Measurements from ENCODE around the gene KAZN. TPM values are rescaled to one million over a fixed set of nuclear protein-coding genes. Genes with fewer than 3 reads are reported as not detected.

The KAZN gene
- polyA plus RNA-seq, 1 donor = 14.6 TPM

DNA sequence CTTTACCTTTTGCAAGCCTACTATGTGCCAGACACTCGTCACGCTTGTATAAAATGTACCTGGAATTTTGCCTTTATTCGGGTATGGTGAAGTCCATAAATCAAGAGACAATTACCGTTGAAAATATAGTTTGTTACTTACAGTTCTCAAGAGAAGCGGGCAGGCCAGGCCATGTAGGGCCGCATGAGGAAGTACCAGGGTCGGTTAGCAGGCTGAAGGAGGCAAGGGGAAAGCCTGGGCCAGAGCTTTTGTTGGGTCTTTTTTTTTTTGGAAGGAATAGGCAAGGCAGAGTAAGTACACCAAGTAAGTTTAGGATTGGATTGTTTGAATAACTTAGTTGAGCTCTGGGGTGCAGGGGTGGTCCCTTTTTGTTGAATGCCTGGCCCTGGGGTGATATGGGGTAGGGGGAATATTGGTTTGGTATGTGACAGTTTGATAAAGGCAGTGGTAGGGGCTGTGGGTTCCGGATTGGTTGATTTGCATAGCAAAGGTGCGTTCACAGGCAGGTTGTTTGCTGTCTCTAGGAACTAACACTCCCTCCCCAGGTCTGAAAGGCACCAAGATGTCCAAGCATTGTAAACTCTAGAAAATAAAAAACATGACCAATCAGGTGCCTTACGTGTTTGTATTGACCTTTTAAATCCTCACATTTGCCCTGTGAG is 80.7 kb downstream of the KAZN start:
- DNase-seq = no peak

DNA sequence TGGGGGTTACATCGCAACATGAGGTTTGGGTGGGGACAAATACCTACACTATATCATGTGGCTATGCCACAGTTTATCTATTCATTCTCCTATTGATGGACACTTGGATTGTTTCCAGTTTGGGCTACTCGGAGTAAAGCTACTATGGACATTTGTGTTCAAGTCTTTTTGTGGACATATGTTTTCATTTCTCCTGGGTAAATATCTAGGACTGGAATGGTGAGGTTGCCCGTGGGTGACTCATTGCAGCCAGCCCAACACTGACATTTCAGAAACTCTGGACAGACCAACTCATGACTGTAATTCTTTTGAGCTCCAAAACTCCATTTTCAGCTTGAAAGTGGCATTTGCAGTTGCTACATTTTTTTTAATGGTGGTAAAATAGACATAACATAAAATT is 82.7 kb downstream of the KAZN start:
- DNase-seq = no peak

DNA sequence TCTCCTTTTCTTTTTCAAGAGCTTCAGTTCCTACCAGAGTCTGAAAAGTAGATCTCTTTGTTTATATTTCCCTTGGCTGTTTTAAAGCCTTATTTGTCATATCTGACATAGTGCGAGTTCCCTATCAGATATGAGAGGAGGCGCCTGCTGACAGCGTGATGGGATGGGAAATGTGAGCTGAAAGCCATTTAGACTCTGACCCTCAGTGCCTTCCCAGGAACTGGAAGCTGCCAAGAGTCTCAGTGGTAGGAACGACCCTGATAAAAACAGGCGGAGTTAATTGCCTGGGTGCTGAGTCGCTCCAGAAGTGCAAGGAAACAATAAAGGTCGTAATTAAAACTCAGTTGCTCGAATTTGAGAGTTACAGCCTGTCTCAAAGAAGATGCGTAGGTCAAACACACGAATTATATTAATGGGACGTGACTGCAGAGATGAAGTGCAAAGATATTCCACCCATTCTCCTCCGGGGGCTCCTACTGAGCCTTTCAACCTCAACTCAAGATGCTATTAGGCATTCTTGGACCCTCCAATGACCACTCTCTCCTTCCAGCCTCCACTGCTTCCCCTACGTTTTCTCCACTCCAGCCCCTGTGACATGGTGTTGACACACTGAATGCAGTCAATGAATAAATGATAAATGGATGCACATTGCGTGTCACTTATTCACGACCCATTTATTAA is 84.6 kb downstream of the KAZN start:
- DNase-seq = no peak

DNA sequence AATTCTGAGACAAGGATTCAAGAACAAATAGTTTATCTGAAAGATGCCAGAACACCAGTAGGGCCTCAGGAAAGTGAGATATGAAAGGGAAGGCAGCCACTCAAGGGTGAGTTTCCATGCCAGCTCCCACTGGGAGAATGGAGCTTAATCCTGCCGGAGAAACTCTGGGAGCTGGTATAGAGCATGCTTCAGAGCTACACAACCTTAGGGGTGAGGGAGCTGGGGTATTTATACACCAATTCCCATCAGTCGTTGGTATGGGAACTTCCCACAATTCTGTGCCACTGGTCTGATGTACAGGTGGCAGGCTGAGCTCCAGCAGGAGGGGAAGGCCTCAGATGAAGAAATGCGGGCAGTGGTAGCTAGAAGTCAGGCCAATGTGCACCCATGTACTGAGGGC is 86.6 kb downstream of the KAZN start:
- DNase-seq = no peak

DNA sequence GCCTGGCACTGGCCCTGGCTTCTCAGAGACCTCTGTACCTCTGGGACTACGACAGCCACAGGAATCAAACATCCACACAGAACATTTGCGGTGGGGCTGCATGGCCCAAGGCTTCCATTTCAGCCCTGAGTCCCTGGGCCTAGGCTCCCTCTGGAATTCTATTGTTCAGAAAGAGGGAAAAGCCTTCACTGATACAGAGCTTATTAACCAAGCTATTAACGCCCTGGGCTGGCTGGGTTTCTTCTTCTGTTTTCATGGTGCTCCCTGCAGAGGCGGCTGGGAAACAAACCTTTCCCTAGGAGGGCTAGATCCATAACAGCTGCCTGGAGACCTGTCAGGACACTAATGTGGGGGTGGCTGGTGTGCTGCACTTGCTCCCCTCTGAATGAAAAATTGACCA is 88.2 kb downstream of the KAZN start:
- DNase-seq = no peak

DNA sequence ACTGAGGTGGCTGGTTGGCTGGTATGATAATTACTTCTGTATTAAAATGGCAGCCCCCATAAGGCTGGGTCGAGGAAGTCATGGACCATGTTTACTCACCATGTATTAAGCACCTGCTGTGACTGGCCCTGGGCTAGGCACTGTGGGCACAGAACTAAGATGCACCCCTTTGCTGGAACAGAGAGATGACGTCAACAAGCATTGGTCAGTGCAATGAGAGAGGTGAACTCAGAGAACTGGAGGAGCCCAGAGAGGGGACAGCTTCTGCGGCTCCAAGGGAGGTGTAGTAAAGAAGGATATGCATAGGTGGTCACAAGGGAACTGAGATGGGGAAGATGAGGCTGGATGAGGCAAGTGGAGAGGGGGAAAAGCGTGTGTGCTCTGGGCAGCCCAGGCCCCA is 88.7 kb downstream of the KAZN start:
- DNase-seq = no peak

DNA sequence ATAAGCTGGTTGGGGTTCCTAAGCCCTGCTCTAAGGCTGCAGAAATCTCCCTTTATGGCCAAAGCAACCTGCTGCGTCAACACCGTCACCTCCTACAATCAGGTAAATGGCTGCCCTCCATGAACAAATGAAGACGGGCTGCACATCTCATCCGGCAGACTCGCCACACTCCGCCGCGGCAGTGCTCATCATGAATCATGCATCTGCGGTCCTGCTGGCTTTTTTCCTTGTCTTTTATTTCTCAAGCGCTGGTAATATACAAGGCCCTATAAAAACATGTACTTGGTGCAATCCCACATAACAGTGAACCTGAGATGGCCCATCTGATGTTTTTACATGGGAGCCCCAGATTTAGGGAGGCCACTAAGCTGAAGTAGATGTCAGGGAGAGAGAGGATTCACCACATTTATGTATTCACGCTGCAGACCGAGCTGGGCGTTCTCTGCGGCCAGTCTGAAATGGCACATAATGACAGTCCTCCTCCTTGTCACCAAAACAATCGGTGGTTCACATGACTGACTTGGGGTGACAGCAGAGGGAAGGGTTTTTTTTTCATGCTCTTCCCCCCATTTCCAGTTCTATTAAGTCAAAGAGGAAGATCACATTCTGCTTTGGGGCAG is 91.6 kb downstream of the KAZN start:
- DNase-seq = no peak

DNA sequence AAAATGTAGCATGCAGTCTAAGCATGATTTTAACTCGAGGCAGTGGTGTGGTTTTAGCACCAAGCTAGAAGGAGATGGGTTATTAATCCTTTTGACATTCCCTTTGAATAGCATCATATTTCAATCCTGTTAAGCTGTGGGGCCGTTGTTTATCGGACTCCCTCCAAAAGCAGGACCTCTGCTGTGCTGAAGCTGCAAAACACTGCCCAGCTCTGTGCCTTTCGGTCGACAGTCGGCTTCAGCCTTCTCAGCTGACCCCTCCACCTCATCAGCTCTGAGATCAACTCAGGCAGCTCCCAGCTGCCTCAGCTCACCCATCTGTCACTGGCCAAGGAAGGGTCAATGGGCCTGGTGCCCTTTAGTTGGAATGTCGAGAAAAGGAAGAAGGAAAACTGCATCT is 95.5 kb downstream of the KAZN start:
- no peak for DNase-seq

DNA sequence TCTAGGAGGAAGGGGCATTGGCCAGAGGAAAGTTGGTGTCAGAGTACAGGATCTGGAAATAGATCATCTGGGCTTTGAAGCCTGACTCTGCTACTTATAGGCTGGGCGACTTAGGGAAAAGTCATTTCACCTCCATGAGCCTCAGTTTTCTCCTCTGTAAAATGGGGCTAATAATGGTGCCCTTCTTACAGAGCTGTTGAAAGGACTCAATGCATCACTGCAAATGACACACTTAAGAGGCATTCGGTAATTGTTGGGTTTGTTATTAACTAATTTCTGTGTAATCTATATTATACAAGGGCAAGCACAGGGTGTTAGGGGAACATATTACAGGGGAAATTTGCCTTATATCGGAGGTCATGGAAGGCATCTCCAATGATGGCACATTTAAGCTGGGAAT is 96.1 kb downstream of the KAZN start:
- DNase-seq = no peak

DNA sequence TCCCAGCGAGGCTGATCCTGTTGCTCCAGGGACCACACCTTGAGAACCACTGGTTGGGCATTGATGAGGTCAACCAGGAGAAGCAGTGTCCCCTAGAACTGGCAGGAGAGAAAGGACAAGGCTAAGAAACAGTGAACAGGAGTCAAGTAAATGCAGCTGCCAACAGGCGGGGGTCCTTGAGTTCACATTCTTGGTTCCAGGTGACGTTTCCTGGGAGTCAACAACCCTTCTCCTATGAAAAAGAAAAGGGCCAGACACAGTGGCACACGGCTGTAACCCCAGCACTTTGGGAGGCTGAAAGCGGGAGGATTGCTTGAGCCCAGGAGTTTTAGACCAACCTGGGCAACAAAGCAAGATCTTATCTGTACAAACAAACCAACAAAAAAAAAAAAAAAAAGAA is 98.3 kb downstream of the KAZN start:
- DNase-seq = no peak

DNA sequence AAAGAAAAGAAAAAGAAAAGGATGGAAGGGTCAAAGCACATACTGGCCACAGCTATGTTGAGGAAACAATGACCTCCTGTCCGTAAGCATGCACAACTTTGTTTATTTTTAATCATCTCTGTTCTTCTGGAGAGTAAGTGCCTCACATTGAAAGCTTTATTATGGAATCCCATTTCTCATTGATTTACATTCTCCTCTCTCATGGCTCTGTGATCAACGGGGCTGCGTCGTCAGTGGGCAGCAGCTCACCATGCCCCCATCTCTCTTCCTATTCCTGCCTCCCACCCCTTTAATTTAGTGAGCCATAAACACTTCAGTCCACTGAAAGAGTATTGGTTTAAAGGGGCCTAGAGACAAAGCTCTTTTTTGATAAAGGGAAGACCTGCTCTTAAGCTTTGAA is 98.9 kb downstream of the KAZN start:
- DNase-seq = no peak

DNA sequence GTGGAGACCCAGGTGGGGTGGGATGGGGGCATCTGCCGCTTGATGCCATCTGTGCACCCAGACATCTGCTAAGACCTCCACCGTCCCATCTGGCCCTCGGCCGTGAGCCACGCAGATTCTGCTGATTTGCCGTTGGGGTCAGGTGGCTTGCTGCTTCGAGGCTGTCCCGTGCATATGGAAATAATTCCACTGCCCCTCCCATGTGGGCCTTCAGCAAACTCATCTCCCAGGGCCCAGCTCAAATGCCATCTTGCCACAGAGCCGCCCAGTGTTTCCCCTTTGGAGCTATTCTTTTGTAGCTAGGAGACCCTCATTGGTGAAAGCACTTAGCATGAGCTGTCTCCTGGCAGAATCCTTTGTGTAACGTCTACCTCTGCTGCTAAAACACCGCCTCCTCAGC is 99.8 kb downstream of the KAZN start:
- no peak for DNase-seq

DNA sequence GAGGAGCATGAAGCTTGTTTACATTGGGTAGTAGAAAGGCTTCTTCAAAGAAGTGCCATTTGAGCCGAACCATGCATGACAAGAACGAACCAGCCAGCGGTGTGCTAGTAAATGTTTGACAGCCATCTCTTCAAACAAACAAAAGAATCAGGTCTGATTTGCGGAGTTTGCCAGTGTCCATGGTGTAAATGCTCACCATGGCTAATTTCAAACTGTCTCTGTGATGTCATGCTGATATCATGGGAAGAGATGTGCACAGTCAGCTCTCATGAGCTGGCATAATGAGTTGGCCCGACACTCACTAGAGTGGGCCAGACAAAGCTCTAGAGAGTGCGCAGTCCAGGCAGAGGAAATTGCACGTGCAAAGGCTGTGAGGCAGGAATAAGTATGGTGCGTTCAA is 101.1 kb downstream of the KAZN start:
- no peak for DNase-seq

DNA sequence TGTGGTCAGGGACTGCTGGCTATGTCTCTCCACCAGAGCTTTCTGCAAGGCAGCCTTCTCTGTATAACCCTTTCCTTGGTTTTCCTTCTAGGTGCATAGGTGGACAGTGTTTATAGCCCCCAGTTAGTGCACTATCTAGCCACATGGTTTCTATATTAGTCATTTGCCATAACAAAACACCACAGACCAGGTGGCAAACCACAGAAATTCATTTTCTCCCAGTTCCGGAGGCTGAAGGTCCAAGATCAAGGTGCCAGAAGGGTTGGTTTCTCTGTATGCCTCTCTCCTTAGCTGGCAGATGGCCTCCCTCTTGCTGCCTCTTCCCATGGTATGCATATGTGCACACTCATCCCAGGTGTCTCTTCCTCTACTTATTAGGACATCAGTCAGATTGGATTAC is 106.4 kb downstream of the KAZN start:
- DNase-seq = no peak

DNA sequence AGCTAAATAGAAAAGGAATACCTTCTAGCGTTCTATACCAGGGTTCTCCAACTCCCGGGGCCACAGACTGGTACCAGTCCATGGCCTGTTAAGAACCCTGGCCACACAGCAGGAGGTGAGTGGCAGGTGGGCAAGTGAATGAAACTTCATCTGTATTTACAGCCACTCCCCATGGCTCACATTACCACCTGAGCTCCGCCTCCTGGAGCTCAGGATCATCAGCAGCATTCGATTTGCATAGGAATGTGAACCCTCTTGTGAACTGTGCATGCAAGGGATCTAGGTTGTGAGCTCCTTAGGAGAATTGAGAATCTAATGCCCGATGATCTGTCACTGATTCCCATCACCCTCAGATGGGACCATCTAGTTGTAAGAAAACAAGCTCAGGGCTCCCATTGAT is 107.3 kb downstream of the KAZN start:
- no peak for DNase-seq

DNA sequence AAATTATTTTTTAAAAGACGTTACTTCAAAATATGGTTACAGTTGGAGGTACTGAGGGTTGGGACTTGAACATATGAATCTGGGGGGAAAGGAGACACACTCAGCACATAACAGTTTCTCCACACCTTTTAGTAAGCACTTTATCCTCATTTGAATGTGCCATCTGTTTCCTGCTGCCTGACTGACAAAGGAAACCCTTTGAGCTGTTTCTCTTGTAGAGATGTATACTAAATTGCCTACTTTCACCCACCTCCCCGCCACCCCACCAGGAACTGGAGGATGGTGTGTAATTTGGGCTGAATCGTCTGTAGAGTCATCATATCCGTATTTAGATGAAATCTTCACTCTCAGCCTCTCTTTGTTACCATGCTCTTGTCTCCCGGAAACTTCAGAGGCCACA is 108.1 kb downstream of the KAZN start:
- no peak for DNase-seq

DNA sequence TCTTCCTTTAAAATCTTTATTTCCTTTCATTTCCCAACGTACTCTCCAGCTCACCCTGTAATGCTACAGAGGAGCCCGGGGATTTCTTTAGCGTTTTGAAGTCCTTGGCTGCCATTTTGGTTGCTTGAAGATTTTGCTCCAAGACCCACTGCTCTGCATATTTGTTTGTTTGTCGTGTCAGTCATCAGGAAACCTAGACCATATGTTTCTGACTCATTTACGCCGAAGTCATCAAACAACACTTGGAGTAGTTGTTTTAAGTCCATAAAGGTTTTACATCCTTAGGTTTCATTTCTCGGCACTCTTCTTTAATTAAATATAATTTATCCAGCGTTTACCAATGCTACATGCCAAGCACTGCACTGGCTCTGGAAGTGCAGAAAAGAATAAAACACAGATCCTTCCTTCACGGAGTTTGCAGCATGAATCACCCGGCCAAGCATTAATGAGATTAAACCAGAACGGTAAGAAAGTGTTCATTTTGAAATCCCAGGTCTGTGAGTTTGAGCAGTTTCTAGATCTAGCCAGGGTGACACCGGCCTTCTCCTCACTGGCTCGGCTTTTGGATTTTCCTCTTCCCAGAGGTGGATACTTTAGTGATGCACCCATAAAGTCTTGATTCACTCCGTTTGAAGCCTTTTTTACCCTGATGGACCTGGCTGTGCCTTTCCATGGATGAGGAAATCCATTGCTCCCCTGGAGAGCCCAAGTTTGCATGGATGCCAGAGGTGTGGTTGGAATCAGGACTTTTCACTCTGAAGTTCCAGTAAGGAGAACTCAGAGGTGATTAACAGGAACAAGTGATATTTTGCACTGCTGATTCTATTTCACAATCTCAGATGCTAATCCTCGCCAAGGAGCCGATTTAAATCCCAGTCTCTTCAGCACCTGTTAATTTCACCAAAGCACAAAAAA is 109.3 kb downstream of the KAZN start:
- no peak for DNase-seq

DNA sequence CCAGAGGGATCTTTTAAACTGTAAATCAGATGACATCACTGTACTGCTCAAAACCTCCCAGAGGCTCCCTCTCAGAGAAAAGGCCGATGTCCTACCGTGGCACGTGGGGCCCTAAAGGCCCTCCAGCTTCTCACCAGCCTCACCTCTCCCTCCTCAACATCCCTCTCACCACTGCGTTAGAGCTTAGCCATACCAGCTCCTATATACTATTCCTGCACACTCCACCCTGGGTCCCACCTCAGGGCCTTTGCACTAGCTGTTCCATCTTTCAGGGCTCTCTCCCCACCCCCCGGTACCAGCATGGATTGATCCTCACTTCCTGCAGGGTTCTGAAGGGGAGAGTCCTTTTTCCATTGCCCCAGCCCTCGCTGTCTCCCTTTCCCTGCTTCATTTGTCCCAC is 111.8 kb downstream of the KAZN start:
- DNase-seq = no peak

DNA sequence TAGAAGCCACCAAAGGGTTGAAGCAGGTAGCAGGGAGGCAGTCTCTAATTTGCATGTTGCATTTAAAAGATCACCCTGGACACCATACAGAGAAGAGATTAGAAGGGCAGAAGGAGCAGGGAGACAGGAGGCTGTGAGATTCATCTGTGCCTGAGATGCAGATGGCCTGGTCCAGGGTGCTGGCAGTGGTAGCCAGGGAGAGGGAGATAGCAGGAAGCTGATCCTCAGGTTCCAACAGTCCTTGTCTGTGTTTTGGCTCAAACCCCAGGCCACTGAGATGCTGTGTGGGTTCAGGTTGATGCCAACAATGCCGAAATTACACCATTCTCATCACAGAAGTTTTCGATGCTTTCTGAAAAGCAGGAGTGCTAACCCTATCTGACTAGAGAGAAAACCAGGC is 113.7 kb downstream of the KAZN start:
- no peak for DNase-seq

DNA sequence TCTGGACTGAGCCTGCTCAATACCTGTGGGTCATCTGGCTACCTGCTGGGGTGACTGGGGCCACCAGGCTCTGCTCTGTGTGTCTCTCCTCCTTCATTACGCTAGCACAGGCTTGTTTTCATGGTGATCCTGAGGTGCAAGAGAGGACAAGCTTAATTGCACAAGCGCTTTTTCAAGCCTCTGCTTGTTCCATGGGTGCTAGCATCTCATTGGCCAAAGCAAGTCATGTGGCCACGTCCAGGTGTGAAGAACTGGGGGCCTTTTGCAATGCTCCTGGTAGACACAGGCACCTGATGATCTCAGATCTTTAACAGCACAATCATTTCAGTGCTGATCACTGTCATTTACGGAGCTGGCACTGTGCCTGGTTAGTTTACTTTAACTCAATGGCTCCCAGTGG is 114.6 kb downstream of the KAZN start:
- no peak for DNase-seq

DNA sequence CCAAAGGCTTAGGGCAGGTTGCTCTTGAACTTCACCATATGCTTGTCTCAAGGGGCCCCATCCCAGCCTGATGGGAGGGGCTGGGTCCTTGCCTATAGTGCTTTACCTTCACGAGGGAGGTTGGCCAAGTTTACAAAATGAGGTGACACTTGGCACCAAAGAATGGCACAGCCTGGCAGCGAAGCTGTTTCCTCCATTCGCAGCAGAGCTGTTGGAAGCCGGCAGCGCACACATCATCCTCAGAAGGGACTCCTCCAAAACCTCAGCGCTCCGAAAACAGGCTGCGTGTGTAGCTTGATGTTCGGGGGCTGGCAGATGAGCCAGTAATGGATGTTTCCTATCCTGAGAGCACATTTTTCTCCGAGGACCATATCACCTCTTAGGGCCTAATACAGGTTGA is 116.8 kb downstream of the KAZN start:
- DNase-seq = no peak

DNA sequence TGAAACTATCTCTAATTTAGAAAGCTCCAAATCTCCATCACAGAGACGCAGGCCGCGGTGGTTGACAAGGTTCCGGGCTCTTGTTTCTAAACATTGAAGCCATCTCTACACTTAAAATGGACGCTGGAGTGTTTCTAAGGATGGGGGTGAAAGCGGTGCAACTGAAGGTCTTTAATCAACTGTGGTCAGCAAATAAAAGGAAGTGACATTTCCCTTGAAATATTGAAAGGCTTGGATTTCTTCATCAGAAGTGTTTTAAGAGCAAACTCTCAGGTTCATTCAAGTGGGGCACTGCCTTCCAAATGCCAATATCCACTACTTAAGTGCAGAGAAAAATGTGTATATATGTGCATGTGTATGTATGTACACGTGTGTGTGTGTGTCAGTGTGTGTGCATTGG is 117.3 kb downstream of the KAZN start:
- DNase-seq = no peak

DNA sequence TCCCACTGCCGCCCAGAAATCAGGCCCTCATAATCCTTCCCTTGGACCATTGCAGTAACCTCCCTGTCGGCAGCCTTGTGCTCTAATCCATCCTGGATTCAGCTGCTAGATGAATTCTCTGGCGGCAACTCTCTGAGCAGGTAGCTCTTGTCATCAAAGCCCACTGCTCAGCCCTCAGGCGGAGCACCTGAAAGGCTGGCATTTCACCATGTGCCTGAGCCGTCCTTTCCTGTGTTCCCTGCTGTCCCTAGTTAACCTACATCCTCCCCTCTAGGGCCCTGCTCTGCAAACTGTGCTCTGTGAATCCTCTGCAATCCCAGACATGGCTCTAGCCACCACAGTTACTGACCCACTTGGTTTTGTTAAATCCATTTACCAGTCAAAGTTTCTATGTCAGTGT is 118.0 kb downstream of the KAZN start:
- DNase-seq = no peak

Measured in hindlimb muscle (tissue), 1 donor.